Esophagus muscularis mucosa (tissue), 4 donors: Measurements from ENCODE around the gene TP53I11.

Source experiments
- EP300 ChIP-seq: sonication (generic); formaldehyde crosslinking; IDR thresholded peaks from one replicate; pipeline ENCODE4 v1.6.1; 2017; ENCODE audit warnings: antibody characterized with exemption
- POLR2A ChIP-seq: fragments of 450-650 bp; IDR thresholded peaks from one replicate; pipeline ENCODE4 v1.6.1; 2017; ENCODE audit warnings: antibody characterized with exemption, moderate library complexity, mild to moderate bottlenecking, low read depth
- POLR2AphosphoS5 ChIP-seq, 2 donors: sonication (generic); formaldehyde crosslinking; IDR thresholded peaks; one replicate each; pipeline ENCODE4 v1.6.1; 2017; ENCODE audit warnings: antibody characterized with exemption in 2 of 2
- TF ChIP-seq, protein P1 (sequence below), 3 experiments: fragments of 200-600 bp in 2 of 3; fragments of 450-650 bp in 1 of 3; sonication (generic) in 2 of 3; IDR thresholded peaks; one replicate each; pipeline ENCODE4 v1.5.1; 2017 to 2019; ENCODE audit warnings: antibody characterized with exemption in 3 of 3, mild to moderate bottlenecking in 2 of 3, moderate library complexity in 1 of 3

DNA sequence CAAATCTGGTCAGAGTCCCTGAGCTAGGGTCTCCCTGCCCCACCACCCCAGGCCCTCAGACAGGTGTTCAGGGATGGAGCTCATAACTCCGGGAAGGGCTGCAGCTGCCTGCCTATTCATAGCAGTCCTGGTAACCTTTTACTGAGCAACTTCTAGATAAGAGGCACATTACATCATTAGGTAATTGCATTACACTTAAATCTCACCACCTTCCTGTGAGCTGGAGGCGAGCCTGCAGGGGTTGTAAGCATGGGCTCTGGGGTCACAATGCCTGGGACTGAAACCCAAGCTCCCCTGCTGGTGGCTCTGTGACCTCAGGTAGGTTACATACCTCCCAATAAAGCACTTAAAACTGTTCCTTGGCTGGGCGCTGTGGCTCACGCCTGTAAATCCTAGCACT is 22.5 kb downstream of the TP53I11 start:
- TF ChIP-seq, protein P1, sequence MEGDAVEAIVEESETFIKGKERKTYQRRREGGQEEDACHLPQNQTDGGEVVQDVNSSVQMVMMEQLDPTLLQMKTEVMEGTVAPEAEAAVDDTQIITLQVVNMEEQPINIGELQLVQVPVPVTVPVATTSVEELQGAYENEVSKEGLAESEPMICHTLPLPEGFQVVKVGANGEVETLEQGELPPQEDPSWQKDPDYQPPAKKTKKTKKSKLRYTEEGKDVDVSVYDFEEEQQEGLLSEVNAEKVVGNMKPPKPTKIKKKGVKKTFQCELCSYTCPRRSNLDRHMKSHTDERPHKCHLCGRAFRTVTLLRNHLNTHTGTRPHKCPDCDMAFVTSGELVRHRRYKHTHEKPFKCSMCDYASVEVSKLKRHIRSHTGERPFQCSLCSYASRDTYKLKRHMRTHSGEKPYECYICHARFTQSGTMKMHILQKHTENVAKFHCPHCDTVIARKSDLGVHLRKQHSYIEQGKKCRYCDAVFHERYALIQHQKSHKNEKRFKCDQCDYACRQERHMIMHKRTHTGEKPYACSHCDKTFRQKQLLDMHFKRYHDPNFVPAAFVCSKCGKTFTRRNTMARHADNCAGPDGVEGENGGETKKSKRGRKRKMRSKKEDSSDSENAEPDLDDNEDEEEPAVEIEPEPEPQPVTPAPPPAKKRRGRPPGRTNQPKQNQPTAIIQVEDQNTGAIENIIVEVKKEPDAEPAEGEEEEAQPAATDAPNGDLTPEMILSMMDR (IDR thresholded peaks at IDR 0.05): no peak
- TF ChIP-seq POLR2A: no peak
- TF ChIP-seq EP300: no peak
- TF ChIP-seq POLR2AphosphoS5 (IDR thresholded peaks at IDR 0.05): no peak
